GM23338 (cell line): Measurements from ENCODE around the gene KLHL13. TPM values are rescaled to one million over a fixed set of nuclear protein-coding genes. Genes with fewer than 3 reads are reported as not detected.

Experiments
- ATAC-seq: fragments of 200-7000 bp; cut with Tn5 transposase; 3 replicates; pipeline ENCODE4 v1.9.1; 2020
- DNase-seq: peaks from one replicate; pipeline ENCODE4 v3.0.0-alpha.2; 2015; ENCODE audit warnings: low spot score
- H2AFZ ChIP-seq: fragments of 200-600 bp; sonication (generic); 2 replicates; pipeline ENCODE4 v1.8.0; 2016; ENCODE audit warnings: antibody characterized with exemption, mild to moderate bottlenecking, moderate library complexity
- H3F3A ChIP-seq: fragments of 200-600 bp; sonication (generic); replicated peaks from 2 replicates; pipeline ENCODE4 v1.8.0; 2017; ENCODE audit warnings: antibody characterized with exemption, mixed run types, low read depth
- H3K27ac ChIP-seq: fragments of 200-600 bp; sonication (generic); 2 replicates; pipeline ENCODE4 v1.6.1; 2016; ENCODE audit warnings: low read depth
- H3K27me3 ChIP-seq: fragments of 200-600 bp; sonication (generic); 2 replicates; pipeline ENCODE4 v1.8.0; 2016; ENCODE audit warnings: mild to moderate bottlenecking, mixed run types, moderate library complexity; ENCODE audit not compliant: insufficient read depth
- H3K36me3 ChIP-seq: fragments of 200-600 bp; sonication (generic); 2 replicates; pipeline ENCODE4 v1.8.0; 2016; ENCODE audit warnings: mild to moderate bottlenecking; ENCODE audit not compliant: insufficient read depth
- H3K4me1 ChIP-seq: fragments of 200-600 bp; sonication (generic); 2 replicates; pipeline ENCODE4 v1.8.0; 2016; ENCODE audit warnings: mild to moderate bottlenecking, moderate library complexity; ENCODE audit not compliant: insufficient read depth
- H3K4me2 ChIP-seq: fragments of 200-600 bp; sonication (generic); 2 replicates; pipeline ENCODE4 v1.7.1; 2017; ENCODE audit warnings: mixed run types
- H3K4me3 ChIP-seq: fragments of 200-600 bp; sonication (generic); 2 replicates; pipeline ENCODE4 v1.6.1; 2016; ENCODE audit warnings: mixed run types
- H3K79me2 ChIP-seq: fragments of 200-600 bp; sonication (generic); replicated peaks from 2 replicates; pipeline ENCODE4 v1.8.0; 2017; ENCODE audit warnings: mild to moderate bottlenecking; ENCODE audit not compliant: insufficient read depth
- H3K9me2 ChIP-seq: fragments of 200-600 bp; sonication (generic); 2 replicates; pipeline ENCODE4 v1.8.0; 2017; ENCODE audit not compliant: insufficient read depth
- H4K20me1 ChIP-seq: fragments of 200-600 bp; sonication (generic); replicated peaks from 2 replicates; pipeline ENCODE4 v1.8.0; 2017; ENCODE audit warnings: mild to moderate bottlenecking; ENCODE audit not compliant: insufficient read depth
- H3K27ac Mint-ChIP-seq: 2 replicates; pipeline ENCODE4 v1.8.0; 2020; ENCODE audit warnings: inconsistent platforms, mild to moderate bottlenecking, moderate library complexity, mixed read lengths
- H3K27me3 Mint-ChIP-seq: 3 replicates; pipeline ENCODE4 v1.8.0; 2022; ENCODE audit warnings: low read depth, mild to moderate bottlenecking, moderate library complexity, mixed read lengths, inconsistent platforms; ENCODE audit not compliant: insufficient read depth, poor library complexity
- H3K36me3 Mint-ChIP-seq: 3 replicates; pipeline ENCODE4 v1.8.0; 2021; ENCODE audit warnings: low read depth, mild to moderate bottlenecking, inconsistent platforms, moderate library complexity, mixed read lengths
- H3K4me1 Mint-ChIP-seq: 3 replicates; pipeline ENCODE4 v1.8.0; 2020; ENCODE audit warnings: mild to moderate bottlenecking, inconsistent platforms, mixed read lengths
- H3K4me3 Mint-ChIP-seq: 3 replicates; pipeline ENCODE4 v1.8.0; 2021; ENCODE audit warnings: moderate library complexity, mild to moderate bottlenecking, inconsistent platforms, mixed read lengths
- H3K9me3 Mint-ChIP-seq: 3 replicates; pipeline ENCODE4 v1.8.0; 2020; ENCODE audit warnings: moderate library complexity, mild to moderate bottlenecking, inconsistent platforms, mixed read lengths
- CREB1 ChIP-seq: fragments of 250-450 bp; sonication (Bioruptor Pico); IDR thresholded peaks from 2 replicates; pipeline ENCODE4 v1.5.0; 2020; ENCODE audit warnings: low read depth, mild to moderate bottlenecking, moderate library complexity
- EZH2 ChIP-seq: fragments of 200-600 bp; sonication (generic); IDR thresholded peaks from one replicate; pipeline ENCODE4 v1.8.0; 2017; ENCODE audit warnings: antibody characterized with exemption, mild to moderate bottlenecking, low read depth; ENCODE audit not compliant: unreplicated experiment
- EZH2phosphoT487 ChIP-seq: fragments of 200-600 bp; sonication (generic); IDR thresholded peaks from one replicate; pipeline ENCODE4 v1.8.1; 2018; ENCODE audit warnings: antibody characterized with exemption; ENCODE audit not compliant: unreplicated experiment
- JUNB ChIP-seq: IDR thresholded peaks from one replicate; pipeline ENCODE4 v1.6.1; 2016; ENCODE audit warnings: antibody characterized with exemption; ENCODE audit not compliant: unreplicated experiment
- NANOG ChIP-seq: IDR thresholded peaks from 2 replicates; pipeline ENCODE4 v1.6.1; 2016; ENCODE audit warnings: antibody characterized with exemption, borderline replicate concordance
- POLR2AphosphoS5 ChIP-seq: IDR thresholded peaks from 2 replicates; pipeline ENCODE4 v1.6.1; 2016; ENCODE audit warnings: antibody characterized with exemption, low read depth
- STAT1 ChIP-seq: IDR thresholded peaks from one replicate; pipeline ENCODE4 v1.6.1; 2016; ENCODE audit warnings: antibody characterized with exemption; ENCODE audit not compliant: unreplicated experiment
- ZNF114 ChIP-seq: fragments of 250-450 bp; sonication (Bioruptor Pico); IDR thresholded peaks from 2 replicates; pipeline ENCODE4 v1.5.0; 2020; ENCODE audit warnings: mild to moderate bottlenecking, moderate library complexity
- ZNF331 ChIP-seq: fragments of 250-450 bp; sonication (Bioruptor Pico); IDR thresholded peaks from 2 replicates; pipeline ENCODE4 v1.5.0; 2020; ENCODE audit warnings: low read depth, mild to moderate bottlenecking, moderate library complexity
- polyA plus RNA-seq: library from polyadenylated mRNA; unstranded; fragments of >200 nt; fragmentation: Nextera tagmentation; extraction: Ambion mirVana; gene quantifications from 2 replicates; pipeline ENCODE4 v1.2.1, GENCODE V29; 2016
- total RNA-seq: library from RNA; depleted of rRNA; stranded (reverse); fragments of >200 nt; shearing (Covaris generic); gene quantifications from 2 replicates; pipeline ENCODE4 v1.2.3, GENCODE V29; 2014
- TF ChIP-seq, protein P1 (sequence below), 2 experiments: fragments of 200-600 bp in 1 of 2; sonication (generic) in 1 of 2; conservative IDR thresholded peaks; 2 replicates each; pipeline versions ENCODE4 v1.5.1 to v1.6.1; 2016 to 2017; ENCODE audit warnings: antibody characterized with exemption in 2 of 2, low read depth in 2 of 2, mild to moderate bottlenecking in 2 of 2, moderate library complexity in 1 of 2
- TF ChIP-seq, protein P2 (sequence below): fragments of 250-450 bp; sonication (Bioruptor Pico); IDR thresholded peaks from 2 replicates; pipeline ENCODE4 v1.5.0; 2020; ENCODE audit warnings: mild to moderate bottlenecking, moderate library complexity
- TF ChIP-seq, protein P3 (sequence below): IDR thresholded peaks from one replicate; pipeline ENCODE4 v1.6.1; 2018; ENCODE audit warnings: antibody characterized with exemption; ENCODE audit not compliant: unreplicated experiment
- TF ChIP-seq, protein P4 (sequence below): IDR thresholded peaks from 2 replicates; pipeline ENCODE4 v1.6.1; 2016; ENCODE audit warnings: antibody characterized with exemption

The KLHL13 gene
- total and polyA plus RNA-seq, 2 experiments from 2014 or later: 5.9 to 10.9 TPM

DNA sequence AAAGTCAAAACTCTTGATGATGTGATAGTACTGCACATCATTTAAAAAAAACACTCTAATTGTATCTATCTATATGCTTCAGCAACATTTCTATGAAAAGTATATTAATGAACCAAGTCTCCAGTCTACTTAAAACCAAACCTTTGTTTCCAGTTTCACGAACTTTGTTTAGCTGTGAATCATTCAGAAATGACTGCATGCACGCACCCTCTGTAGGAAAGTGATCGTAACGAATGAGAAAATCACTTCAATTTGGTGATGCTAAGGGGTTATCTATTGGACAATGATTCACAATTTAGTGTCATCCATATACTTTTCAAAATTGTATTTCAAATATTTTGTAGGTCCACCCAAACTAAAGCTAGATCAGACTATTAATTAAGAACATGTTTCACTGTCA is 157.6 kb downstream of the KLHL13 start:
- DNase-seq (no peak), ATAC-seq (no peak)
- Mint-ChIP-seq H3K4me3 (no peak overlapping the region), H3K27me3 (no peaks in the 10 kb centered on the region), H3K9me3 (no peaks in the 10 kb centered on the region), H3K27ac (no peak overlapping the region), H3K4me1 (no peaks in the 10 kb centered on the region), H3K36me3 (no peaks in the 10 kb centered on the region)
- no peak overlapping the region for H3K27ac ChIP-seq
- no peaks in the 10 kb centered on the region for H3K4me1 ChIP-seq
- TF ChIP-seq EZH2phosphoT487 (no peak), POLR2AphosphoS5 (no peak), EZH2 (no peak), CREB1 (CRISPR knock-in tag) (no peak), ZNF114 (CRISPR knock-in tag) (no peak), JUNB (no peak), NANOG (no peak), STAT1 (no peak), ZNF331 (CRISPR knock-in tag) (no peak)
- TF ChIP-seq, protein P1, sequence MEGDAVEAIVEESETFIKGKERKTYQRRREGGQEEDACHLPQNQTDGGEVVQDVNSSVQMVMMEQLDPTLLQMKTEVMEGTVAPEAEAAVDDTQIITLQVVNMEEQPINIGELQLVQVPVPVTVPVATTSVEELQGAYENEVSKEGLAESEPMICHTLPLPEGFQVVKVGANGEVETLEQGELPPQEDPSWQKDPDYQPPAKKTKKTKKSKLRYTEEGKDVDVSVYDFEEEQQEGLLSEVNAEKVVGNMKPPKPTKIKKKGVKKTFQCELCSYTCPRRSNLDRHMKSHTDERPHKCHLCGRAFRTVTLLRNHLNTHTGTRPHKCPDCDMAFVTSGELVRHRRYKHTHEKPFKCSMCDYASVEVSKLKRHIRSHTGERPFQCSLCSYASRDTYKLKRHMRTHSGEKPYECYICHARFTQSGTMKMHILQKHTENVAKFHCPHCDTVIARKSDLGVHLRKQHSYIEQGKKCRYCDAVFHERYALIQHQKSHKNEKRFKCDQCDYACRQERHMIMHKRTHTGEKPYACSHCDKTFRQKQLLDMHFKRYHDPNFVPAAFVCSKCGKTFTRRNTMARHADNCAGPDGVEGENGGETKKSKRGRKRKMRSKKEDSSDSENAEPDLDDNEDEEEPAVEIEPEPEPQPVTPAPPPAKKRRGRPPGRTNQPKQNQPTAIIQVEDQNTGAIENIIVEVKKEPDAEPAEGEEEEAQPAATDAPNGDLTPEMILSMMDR (conservative IDR thresholded peaks at IDR 0.05; ENCODE audit: low read depth in 2 of 2): no peak
- TF ChIP-seq, protein P2, sequence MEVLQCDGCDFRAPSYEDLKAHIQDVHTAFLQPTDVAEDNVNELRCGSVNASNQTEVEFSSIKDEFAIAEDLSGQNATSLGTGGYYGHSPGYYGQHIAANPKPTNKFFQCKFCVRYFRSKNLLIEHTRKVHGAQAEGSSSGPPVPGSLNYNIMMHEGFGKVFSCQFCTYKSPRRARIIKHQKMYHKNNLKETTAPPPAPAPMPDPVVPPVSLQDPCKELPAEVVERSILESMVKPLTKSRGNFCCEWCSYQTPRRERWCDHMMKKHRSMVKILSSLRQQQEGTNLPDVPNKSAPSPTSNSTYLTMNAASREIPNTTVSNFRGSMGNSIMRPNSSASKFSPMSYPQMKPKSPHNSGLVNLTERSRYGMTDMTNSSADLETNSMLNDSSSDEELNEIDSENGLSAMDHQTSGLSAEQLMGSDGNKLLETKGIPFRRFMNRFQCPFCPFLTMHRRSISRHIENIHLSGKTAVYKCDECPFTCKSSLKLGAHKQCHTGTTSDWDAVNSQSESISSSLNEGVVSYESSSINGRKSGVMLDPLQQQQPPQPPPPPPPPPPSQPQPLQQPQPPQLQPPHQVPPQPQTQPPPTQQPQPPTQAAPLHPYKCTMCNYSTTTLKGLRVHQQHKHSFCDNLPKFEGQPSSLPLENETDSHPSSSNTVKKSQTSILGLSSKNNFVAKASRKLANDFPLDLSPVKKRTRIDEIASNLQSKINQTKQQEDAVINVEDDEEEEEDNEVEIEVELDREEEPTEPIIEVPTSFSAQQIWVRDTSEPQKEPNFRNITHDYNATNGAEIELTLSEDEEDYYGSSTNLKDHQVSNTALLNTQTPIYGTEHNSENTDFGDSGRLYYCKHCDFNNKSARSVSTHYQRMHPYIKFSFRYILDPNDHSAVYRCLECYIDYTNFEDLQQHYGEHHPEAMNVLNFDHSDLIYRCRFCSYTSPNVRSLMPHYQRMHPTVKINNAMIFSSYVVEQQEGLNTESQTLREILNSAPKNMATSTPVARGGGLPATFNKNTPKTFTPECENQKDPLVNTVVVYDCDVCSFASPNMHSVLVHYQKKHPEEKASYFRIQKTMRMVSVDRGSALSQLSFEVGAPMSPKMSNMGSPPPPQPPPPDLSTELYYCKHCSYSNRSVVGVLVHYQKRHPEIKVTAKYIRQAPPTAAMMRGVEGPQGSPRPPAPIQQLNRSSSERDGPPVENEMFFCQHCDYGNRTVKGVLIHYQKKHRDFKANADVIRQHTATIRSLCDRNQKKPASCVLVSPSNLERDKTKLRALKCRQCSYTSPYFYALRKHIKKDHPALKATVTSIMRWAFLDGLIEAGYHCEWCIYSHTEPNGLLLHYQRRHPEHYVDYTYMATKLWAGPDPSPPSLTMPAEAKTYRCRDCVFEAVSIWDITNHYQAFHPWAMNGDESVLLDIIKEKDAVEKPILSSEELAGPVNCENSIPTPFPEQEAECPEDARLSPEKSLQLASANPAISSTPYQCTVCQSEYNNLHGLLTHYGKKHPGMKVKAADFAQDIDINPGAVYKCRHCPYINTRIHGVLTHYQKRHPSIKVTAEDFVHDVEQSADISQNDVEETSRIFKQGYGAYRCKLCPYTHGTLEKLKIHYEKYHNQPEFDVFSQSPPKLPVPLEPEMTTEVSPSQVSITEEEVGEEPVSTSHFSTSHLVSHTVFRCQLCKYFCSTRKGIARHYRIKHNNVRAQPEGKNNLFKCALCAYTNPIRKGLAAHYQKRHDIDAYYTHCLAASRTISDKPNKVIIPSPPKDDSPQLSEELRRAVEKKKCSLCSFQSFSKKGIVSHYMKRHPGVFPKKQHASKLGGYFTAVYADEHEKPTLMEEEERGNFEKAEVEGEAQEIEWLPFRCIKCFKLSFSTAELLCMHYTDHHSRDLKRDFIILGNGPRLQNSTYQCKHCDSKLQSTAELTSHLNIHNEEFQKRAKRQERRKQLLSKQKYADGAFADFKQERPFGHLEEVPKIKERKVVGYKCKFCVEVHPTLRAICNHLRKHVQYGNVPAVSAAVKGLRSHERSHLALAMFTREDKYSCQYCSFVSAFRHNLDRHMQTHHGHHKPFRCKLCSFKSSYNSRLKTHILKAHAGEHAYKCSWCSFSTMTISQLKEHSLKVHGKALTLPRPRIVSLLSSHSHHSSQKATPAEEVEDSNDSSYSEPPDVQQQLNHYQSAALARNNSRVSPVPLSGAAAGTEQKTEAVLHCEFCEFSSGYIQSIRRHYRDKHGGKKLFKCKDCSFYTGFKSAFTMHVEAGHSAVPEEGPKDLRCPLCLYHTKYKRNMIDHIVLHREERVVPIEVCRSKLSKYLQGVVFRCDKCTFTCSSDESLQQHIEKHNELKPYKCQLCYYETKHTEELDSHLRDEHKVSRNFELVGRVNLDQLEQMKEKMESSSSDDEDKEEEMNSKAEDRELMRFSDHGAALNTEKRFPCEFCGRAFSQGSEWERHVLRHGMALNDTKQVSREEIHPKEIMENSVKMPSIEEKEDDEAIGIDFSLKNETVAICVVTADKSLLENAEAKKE (CRISPR knock-in tag): no peak
- TF ChIP-seq, protein P3, sequence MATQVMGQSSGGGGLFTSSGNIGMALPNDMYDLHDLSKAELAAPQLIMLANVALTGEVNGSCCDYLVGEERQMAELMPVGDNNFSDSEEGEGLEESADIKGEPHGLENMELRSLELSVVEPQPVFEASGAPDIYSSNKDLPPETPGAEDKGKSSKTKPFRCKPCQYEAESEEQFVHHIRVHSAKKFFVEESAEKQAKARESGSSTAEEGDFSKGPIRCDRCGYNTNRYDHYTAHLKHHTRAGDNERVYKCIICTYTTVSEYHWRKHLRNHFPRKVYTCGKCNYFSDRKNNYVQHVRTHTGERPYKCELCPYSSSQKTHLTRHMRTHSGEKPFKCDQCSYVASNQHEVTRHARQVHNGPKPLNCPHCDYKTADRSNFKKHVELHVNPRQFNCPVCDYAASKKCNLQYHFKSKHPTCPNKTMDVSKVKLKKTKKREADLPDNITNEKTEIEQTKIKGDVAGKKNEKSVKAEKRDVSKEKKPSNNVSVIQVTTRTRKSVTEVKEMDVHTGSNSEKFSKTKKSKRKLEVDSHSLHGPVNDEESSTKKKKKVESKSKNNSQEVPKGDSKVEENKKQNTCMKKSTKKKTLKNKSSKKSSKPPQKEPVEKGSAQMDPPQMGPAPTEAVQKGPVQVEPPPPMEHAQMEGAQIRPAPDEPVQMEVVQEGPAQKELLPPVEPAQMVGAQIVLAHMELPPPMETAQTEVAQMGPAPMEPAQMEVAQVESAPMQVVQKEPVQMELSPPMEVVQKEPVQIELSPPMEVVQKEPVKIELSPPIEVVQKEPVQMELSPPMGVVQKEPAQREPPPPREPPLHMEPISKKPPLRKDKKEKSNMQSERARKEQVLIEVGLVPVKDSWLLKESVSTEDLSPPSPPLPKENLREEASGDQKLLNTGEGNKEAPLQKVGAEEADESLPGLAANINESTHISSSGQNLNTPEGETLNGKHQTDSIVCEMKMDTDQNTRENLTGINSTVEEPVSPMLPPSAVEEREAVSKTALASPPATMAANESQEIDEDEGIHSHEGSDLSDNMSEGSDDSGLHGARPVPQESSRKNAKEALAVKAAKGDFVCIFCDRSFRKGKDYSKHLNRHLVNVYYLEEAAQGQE: no peak
- TF ChIP-seq, protein P4, sequence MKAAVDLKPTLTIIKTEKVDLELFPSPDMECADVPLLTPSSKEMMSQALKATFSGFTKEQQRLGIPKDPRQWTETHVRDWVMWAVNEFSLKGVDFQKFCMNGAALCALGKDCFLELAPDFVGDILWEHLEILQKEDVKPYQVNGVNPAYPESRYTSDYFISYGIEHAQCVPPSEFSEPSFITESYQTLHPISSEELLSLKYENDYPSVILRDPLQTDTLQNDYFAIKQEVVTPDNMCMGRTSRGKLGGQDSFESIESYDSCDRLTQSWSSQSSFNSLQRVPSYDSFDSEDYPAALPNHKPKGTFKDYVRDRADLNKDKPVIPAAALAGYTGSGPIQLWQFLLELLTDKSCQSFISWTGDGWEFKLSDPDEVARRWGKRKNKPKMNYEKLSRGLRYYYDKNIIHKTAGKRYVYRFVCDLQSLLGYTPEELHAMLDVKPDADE: no peak
- H3K9me2 ChIP-seq: no peaks in the 10 kb centered on the region
- no peaks in the 10 kb centered on the region for H3K79me2 ChIP-seq
- H3F3A ChIP-seq: no peaks in the 10 kb centered on the region
- H4K20me1 ChIP-seq: no peaks in the 10 kb centered on the region
- H3K4me3 ChIP-seq: no peak overlapping the region
- no peaks in the 10 kb centered on the region for H3K36me3 ChIP-seq
- no peak overlapping the region for H3K4me2 ChIP-seq
- no peak overlapping the region for H2AFZ ChIP-seq
- H3K27me3 ChIP-seq: no peaks in the 10 kb centered on the region
